ENCODE results near the gene RGMB. TPM values are rescaled to one million over a fixed set of nuclear protein-coding genes. Genes with fewer than 3 reads are reported as not detected.

RGMB gene
- total RNA-seq, 1 experiment from 2014 or later: 16.4 TPM

- no peaks in the 10 kb centered on the region for H3K4me1 Mint-ChIP-seq (ENCODE audit: low read depth, unreplicated experiment)
- Histone ChIP-seq H3K27me3 (replicated peaks; ENCODE audit: control insufficient read depth, insufficient read depth, low read length) (no peaks in the 10 kb centered on the region), H3K9me3 (peaks cover 9% of the 10 kb centered on the region), H3K36me3 (ENCODE audit: control insufficient read depth, insufficient read depth, low read length) (no peaks in the 10 kb centered on the region), H3K4me1 (0 out of 2 replicates have a peak, but pooled peaks cover 3% of the 10 kb centered on the region), H3K4me3 (ENCODE audit: low read depth, low read length) (no peak overlapping the region)
- POLR2A ChIA-PET: no interaction called here
- peaks cover under 1% of the 10 kb centered on the region for H3K36me3 Mint-ChIP-seq (ENCODE audit: insufficient read depth, unreplicated experiment)
- TF ChIP-seq, protein P1, sequence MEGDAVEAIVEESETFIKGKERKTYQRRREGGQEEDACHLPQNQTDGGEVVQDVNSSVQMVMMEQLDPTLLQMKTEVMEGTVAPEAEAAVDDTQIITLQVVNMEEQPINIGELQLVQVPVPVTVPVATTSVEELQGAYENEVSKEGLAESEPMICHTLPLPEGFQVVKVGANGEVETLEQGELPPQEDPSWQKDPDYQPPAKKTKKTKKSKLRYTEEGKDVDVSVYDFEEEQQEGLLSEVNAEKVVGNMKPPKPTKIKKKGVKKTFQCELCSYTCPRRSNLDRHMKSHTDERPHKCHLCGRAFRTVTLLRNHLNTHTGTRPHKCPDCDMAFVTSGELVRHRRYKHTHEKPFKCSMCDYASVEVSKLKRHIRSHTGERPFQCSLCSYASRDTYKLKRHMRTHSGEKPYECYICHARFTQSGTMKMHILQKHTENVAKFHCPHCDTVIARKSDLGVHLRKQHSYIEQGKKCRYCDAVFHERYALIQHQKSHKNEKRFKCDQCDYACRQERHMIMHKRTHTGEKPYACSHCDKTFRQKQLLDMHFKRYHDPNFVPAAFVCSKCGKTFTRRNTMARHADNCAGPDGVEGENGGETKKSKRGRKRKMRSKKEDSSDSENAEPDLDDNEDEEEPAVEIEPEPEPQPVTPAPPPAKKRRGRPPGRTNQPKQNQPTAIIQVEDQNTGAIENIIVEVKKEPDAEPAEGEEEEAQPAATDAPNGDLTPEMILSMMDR (IDR thresholded peaks at IDR 0.05; ENCODE audit: insufficient read depth in 1 of 2, low read depth in 1 of 2, low read length in 1 of 2, severe bottlenecking in 1 of 2, unreplicated experiment in 1 of 2): no peak
- no TSS peak for BruUV-seq (replicated peaks)
- no peak for DNase-seq
- CTCF ChIA-PET: no interaction called here
- no peak overlapping the region for H3K27ac Mint-ChIP-seq (ENCODE audit: unreplicated experiment)
- no peak overlapping the region for H3K4me3 Mint-ChIP-seq (ENCODE audit: unreplicated experiment)
- H3K27me3 Mint-ChIP-seq (ENCODE audit: insufficient read depth, unreplicated experiment): no peaks in the 10 kb centered on the region
- no peaks in the 10 kb centered on the region for H3K9me3 Mint-ChIP-seq (ENCODE audit: unreplicated experiment)
- intact Hi-C loops (cut with micrococcal nuclease; ENCODE audit: unreplicated experiment): no loop called here
Measured at GRCh38 chr5:98840946-98841345, 67.5 kb downstream of the RGMB start.

DNA sequence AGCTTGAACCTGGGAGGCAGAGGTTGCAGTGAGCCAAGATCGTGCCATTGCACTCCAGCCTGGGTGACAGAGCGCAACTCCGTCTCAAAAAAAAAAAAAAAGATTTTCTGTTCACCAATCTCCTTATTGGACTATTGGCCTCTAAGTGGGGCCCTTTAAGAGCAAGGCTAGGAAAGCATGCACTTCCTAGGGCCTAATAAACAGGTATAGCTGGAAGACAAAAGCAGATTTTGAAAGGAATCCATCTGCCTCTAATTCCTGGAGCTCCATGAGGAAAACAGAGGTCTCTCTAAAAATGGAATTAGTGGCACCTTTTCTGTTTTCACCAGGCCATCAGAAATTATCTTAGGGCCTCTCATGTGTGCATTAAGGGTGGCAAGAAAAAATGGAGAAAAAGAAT lies 70.0 kb downstream of the RGMB start:
- ChIA-PET CTCF (interaction anchor here (0.7 kb wide), 1 partner anchor 750 kb away, joined by 3 read pairs; no protein-coding TSS in a partner anchor), POLR2A (no interaction called here)

GRCh38 chr5:98844865-98845264 lies 71.4 kb downstream of the RGMB start:
- Histone ChIP-seq H3K4me3 (ENCODE audit: low read depth, low read length) (no peak overlapping the region), H3K9me3 (peaks cover 9% of the 10 kb centered on the region), H3K27me3 (replicated peaks; ENCODE audit: control insufficient read depth, insufficient read depth, low read length) (no peaks in the 10 kb centered on the region), H3K4me1 (peaks cover 24% of the 10 kb centered on the region), H3K36me3 (ENCODE audit: control insufficient read depth, insufficient read depth, low read length) (no peaks in the 10 kb centered on the region)
- BruUV-seq (replicated peaks): no TSS peak
- no peak overlapping the region for H3K27ac Mint-ChIP-seq (ENCODE audit: unreplicated experiment)
- TF ChIP-seq, protein P1 (IDR thresholded peaks at IDR 0.05; ENCODE audit: insufficient read depth in 1 of 2, low read depth in 1 of 2, low read length in 1 of 2, severe bottlenecking in 1 of 2, unreplicated experiment in 1 of 2): no peak
- POLR2A ChIA-PET: no interaction called here
- intact Hi-C loops (cut with micrococcal nuclease; ENCODE audit: unreplicated experiment): no loop called here
- no peaks in the 10 kb centered on the region for H3K9me3 Mint-ChIP-seq (ENCODE audit: unreplicated experiment)
- no peak for DNase-seq
- H3K27me3 Mint-ChIP-seq (ENCODE audit: insufficient read depth, unreplicated experiment): no peaks in the 10 kb centered on the region
- peaks cover 17% of the 10 kb centered on the region for H3K4me1 Mint-ChIP-seq (ENCODE audit: low read depth, unreplicated experiment)
- no peak overlapping the region for H3K4me3 Mint-ChIP-seq (ENCODE audit: unreplicated experiment)
- H3K36me3 Mint-ChIP-seq (ENCODE audit: insufficient read depth, unreplicated experiment): peaks cover 7% of the 10 kb centered on the region
- CTCF ChIA-PET: no interaction called here

More for the DNA sequence above, 70.0 kb downstream of the RGMB start:
- no peak overlapping the region for H3K27ac Mint-ChIP-seq (ENCODE audit: unreplicated experiment)
- no peaks in the 10 kb centered on the region for H3K9me3 Mint-ChIP-seq (ENCODE audit: unreplicated experiment)
- no peaks in the 10 kb centered on the region for H3K27me3 ChIP-seq (replicated peaks; ENCODE audit: control insufficient read depth, insufficient read depth, low read length)
- H3K4me3 ChIP-seq (ENCODE audit: low read depth, low read length): no peak overlapping the region
- no peaks in the 10 kb centered on the region for H3K36me3 ChIP-seq (ENCODE audit: control insufficient read depth, insufficient read depth, low read length)
- H3K4me1 ChIP-seq: peaks cover 22% of the 10 kb centered on the region
- TF ChIP-seq, protein P1 (IDR thresholded peaks at IDR 0.05; ENCODE audit: insufficient read depth in 1 of 2, low read depth in 1 of 2, low read length in 1 of 2, severe bottlenecking in 1 of 2, unreplicated experiment in 1 of 2): no peak
- peaks cover 9% of the 10 kb centered on the region for H3K9me3 ChIP-seq
- peaks cover 7% of the 10 kb centered on the region for H3K36me3 Mint-ChIP-seq (ENCODE audit: insufficient read depth, unreplicated experiment)
- no peak overlapping the region for H3K4me3 Mint-ChIP-seq (ENCODE audit: unreplicated experiment)
- H3K4me1 Mint-ChIP-seq (ENCODE audit: low read depth, unreplicated experiment): peaks cover 16% of the 10 kb centered on the region
- intact Hi-C loops (cut with micrococcal nuclease; ENCODE audit: unreplicated experiment): no loop called here
- DNase-seq: no peak
- BruUV-seq (replicated peaks): no TSS peak
- no peaks in the 10 kb centered on the region for H3K27me3 Mint-ChIP-seq (ENCODE audit: insufficient read depth, unreplicated experiment)

All from Caco-2 (cell line).